Measurements from ENCODE around the gene KRIT1.

The KRIT1 gene

GRCh38 chr7:92150450-92151017 lies 95.2 kb downstream of the KRIT1 start:
- no peaks in the 10 kb centered on the region for H3K36me3 ChIP-seq (ENCODE audit: control insufficient read depth, insufficient read depth, low read length)

DNA sequence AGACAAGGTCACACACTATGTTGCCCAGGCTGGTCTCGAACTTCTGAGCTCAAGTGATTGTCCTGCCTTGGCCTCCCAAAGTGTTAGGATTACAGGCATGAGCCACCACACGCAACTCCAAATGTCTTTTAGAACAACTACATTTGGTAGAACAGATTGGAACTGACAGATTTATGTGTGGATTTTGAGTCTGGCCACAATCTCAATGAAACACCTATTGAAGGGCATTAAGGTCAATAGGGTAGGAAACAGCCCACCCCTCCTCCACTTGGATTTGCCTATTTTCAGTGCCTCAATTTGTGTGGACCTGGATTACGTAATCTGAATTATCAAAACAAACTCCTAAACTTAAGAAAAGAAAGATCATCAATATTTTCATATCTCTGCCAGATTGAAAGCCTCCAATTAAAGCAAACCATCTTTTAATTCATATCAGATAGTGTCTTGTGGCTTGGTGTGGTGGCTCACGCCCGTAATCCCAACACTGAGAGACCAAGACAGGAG lies 95.9 kb downstream of the KRIT1 start:
- Histone ChIP-seq H3K36me3 (ENCODE audit: control insufficient read depth, insufficient read depth, low read length) (no peaks in the 10 kb centered on the region), H3K9me3 (ENCODE audit: control insufficient read depth, insufficient read depth, low read length) (no peaks in the 10 kb centered on the region), H3K27me3 (ENCODE audit: control insufficient read depth, insufficient read depth, low read length) (no peaks in the 10 kb centered on the region), H3K4me3 (ENCODE audit: low read depth, low read length) (no peak overlapping the region), H3K9ac (ENCODE audit: low read depth, low read length) (no peak overlapping the region), H3K4me1 (ENCODE audit: control insufficient read depth, insufficient read depth, low read length) (no peaks in the 10 kb centered on the region), H3K27ac (ENCODE audit: low read depth, low read length) (no peak overlapping the region)

More at GRCh38 chr7:92150450-92151017, 95.2 kb downstream of the KRIT1 start:
- no peak overlapping the region for H3K9ac ChIP-seq (ENCODE audit: low read depth, low read length)
- no peak overlapping the region for H3K27ac ChIP-seq (ENCODE audit: low read depth, low read length)
- H3K9me3 ChIP-seq (ENCODE audit: control insufficient read depth, insufficient read depth, low read length): no peaks in the 10 kb centered on the region
- H3K4me1 ChIP-seq (ENCODE audit: control insufficient read depth, insufficient read depth, low read length): no peaks in the 10 kb centered on the region
- H3K27me3 ChIP-seq (ENCODE audit: control insufficient read depth, insufficient read depth, low read length): no peaks in the 10 kb centered on the region
- no peak overlapping the region for H3K4me3 ChIP-seq (ENCODE audit: low read depth, low read length)

Measured in HUES48 (cell line).